Activated T-helper 2 cell treated with anti-CD3 and anti-CD28 coated beads, Interferon-gamma antibody, Interleukin-2, Interleukin-4, amounts not matched to agents 10 μg/mL and 5 μg/mL and 100 μg/mL, durations not matched to agents 14 hours and 24 hours and 36 hours (primary cell): Measurements from ENCODE around the gene HOPX. TPM values are rescaled to one million over a fixed set of nuclear protein-coding genes. Genes with fewer than 3 reads are reported as not detected.
"Not testable (repeated sequence)": the region's sequence is repeated elsewhere in the genome, so short reads cannot be mapped to it uniquely, and the experiment has no call there.

Source experiments
- DNase-seq: peaks from one replicate; pipeline ENCODE4 v3.0.0; 2021; ENCODE audit warnings: low spot score
- H3K27ac Mint-ChIP-seq: one replicate; pipeline ENCODE4 v1.8.0; 2021; ENCODE audit warnings: mixed read lengths
- H3K27me3 Mint-ChIP-seq: one replicate; pipeline ENCODE4 v1.8.0; 2021; ENCODE audit warnings: low read depth, mixed read lengths
- H3K36me3 Mint-ChIP-seq: one replicate; pipeline ENCODE4 v1.8.0; 2021; ENCODE audit warnings: low read depth, mixed read lengths
- H3K4me1 Mint-ChIP-seq: one replicate; pipeline ENCODE4 v1.8.0; 2021; ENCODE audit warnings: low read depth, mixed read lengths
- H3K4me3 Mint-ChIP-seq: one replicate; pipeline ENCODE4 v1.8.0; 2021; ENCODE audit warnings: low read depth, mild to moderate bottlenecking, moderate library complexity, mixed read lengths
- H3K9me3 Mint-ChIP-seq: one replicate; pipeline ENCODE4 v1.8.0; 2021; ENCODE audit warnings: mixed read lengths
- intact Hi-C: fragments of 100-400 bp; cut with micrococcal nuclease; formaldehyde crosslinking; loops from one replicate; pipeline ENCODE4 v1.15.1; 2023
- total RNA-seq: library from RNA; stranded (reverse); gene quantifications from 2 replicates; pipeline ENCODE4 v1.2.3, GENCODE V29; 2022

Gene HOPX
- total RNA-seq, 1 donor from 2014 or later, result 58.8 TPM

GRCh38 chr4:56649445-56650261, 31.4 kb downstream of the HOPX start:
- Mint-ChIP-seq H3K27me3 (peaks cover under 1% of the 10 kb centered on the region), H3K27ac (peak overlapping the region; percentile 78), H3K4me1 (peaks cover 61% of the 10 kb centered on the region), H3K36me3 (peaks cover 52% of the 10 kb centered on the region), H3K9me3 (peaks cover 13% of the 10 kb centered on the region), H3K4me3 (no peak overlapping the region)
- intact Hi-C loops, result loop anchor here (1.0 to 10.0 kb wide), 7 partner anchors 8 to 325 kb away; partner anchors contain the start of genes HOPX, NOA1, POLR2B and SRP72
- DNase-seq, result no peak

DNA sequence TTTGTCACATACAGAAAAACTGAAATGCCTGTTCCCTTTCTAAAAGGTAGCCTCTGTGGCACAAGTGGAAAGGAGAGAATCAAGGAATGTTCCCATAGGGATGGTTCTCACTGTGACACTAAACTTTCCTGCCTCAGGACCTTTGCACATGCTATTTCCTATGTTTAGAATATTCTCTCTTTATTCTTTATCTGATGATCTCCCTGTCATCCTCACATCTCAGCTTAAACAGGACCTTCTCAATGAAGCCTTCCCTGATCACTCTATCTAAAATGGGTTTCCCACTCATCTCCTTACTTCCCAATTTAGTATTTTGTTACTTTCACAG, 32.3 kb downstream of the HOPX start:
- Mint-ChIP-seq H3K4me3 (no peak overlapping the region), H3K9me3 (peaks cover 13% of the 10 kb centered on the region), H3K36me3 (peaks cover 47% of the 10 kb centered on the region), H3K27me3 (no peaks in the 10 kb centered on the region), H3K27ac (peak overlapping the region; percentile 72), H3K4me1 (peaks cover 52% of the 10 kb centered on the region)
- no peak for DNase-seq
- intact Hi-C loops, result loop anchor here (5.0 kb wide), 1 partner anchor 96 kb away; no protein-coding TSS in a partner anchor

- no peak for DNase-seq
- H3K4me1 Mint-ChIP-seq, result peaks cover 46% of the 10 kb centered on the region
- H3K27ac Mint-ChIP-seq, result peak overlapping the region; percentile 72
- peaks cover 47% of the 10 kb centered on the region for H3K36me3 Mint-ChIP-seq
- intact Hi-C loops, result loop anchor here (5.0 kb wide), 1 partner anchor 96 kb away; no protein-coding TSS in a partner anchor
- no peaks in the 10 kb centered on the region for H3K27me3 Mint-ChIP-seq
- peaks cover 13% of the 10 kb centered on the region for H3K9me3 Mint-ChIP-seq
- no peak overlapping the region for H3K4me3 Mint-ChIP-seq
These were observed 32.9 kb downstream of the HOPX start for GRCh38 chr4:56648021-56648823.

DNA sequence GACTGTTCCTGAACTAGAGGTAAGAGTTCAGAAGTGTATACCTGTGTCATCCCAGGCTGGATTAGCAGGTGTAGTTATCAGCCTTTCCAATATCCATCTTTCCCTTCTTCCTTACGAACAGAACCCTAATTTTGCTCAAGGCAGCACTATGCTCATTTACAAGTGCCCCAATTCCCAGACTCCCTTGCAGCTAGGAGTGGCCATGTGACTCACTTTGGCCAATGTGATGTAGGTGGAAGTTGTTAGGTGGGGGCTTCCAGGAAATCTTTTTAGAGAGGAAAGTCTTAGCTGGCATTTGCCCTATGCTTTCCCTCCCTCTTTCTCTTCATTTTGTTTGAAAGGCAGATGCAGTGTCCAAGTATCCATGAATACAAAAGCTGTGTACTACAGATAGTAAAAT, 34.8 kb downstream of the HOPX start:
- peaks cover 37% of the 10 kb centered on the region for H3K4me1 Mint-ChIP-seq
- H3K36me3 Mint-ChIP-seq, result peaks cover 47% of the 10 kb centered on the region
- H3K27me3 Mint-ChIP-seq, result no peaks in the 10 kb centered on the region
- H3K9me3 Mint-ChIP-seq, result peaks cover 13% of the 10 kb centered on the region
- intact Hi-C loops, result loop anchor here (5.0 kb wide), 1 partner anchor 94 kb away; no protein-coding TSS in a partner anchor
- H3K4me3 Mint-ChIP-seq, result no peak overlapping the region
- DNase-seq, result no peak
- no peak overlapping the region for H3K27ac Mint-ChIP-seq

- intact Hi-C loops, result no loop called here
- H3K36me3 Mint-ChIP-seq, result peaks cover 27% of the 10 kb centered on the region
- H3K27ac Mint-ChIP-seq, result no peak overlapping the region
- H3K4me1 Mint-ChIP-seq, result peaks cover 27% of the 10 kb centered on the region
- peaks cover 1% of the 10 kb centered on the region for H3K27me3 Mint-ChIP-seq
- no peak for DNase-seq
- H3K9me3 Mint-ChIP-seq, result peaks cover 9% of the 10 kb centered on the region
- H3K4me3 Mint-ChIP-seq, result no peak overlapping the region
These were observed 37.5 kb downstream of the HOPX start for GRCh38 chr4:56643596-56643995.

DNA sequence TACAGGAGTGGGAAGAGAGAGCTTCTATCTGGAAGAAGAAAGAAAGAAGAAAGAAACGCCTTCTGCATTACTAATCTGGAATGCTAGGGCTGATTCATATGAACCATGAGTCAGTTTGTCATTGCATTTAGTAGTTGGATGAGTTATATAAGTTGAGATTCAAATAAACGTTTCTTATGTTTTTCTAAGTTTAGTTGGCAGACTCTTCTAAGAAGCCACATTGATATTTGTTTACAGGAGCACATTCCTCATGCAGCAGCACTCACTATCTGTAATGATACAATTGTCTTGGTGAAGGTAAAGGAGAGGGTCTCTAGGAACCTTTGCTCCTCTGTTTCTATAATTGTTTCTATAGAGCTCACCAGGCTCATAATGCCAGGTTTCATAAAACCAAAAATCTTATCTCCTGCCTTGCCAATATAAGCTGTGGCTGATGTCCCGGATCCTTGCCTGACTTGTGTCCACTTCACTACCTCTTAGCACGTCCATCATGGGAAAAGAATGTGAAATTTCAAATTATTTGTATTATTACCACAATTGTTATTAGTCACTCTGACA, 39.5 kb downstream of the HOPX start:
- Mint-ChIP-seq H3K27ac (peak overlapping the region; percentile 36), H3K27me3 (peaks cover 1% of the 10 kb centered on the region), H3K9me3 (peaks cover 8% of the 10 kb centered on the region), H3K4me1 (peaks cover 26% of the 10 kb centered on the region), H3K4me3 (no peak overlapping the region), H3K36me3 (peaks cover 8% of the 10 kb centered on the region)
- intact Hi-C loops, result loop anchor here (1.0 kb wide), 1 partner anchor 9 kb away; no protein-coding TSS in a partner anchor
- no peak for DNase-seq

DNA sequence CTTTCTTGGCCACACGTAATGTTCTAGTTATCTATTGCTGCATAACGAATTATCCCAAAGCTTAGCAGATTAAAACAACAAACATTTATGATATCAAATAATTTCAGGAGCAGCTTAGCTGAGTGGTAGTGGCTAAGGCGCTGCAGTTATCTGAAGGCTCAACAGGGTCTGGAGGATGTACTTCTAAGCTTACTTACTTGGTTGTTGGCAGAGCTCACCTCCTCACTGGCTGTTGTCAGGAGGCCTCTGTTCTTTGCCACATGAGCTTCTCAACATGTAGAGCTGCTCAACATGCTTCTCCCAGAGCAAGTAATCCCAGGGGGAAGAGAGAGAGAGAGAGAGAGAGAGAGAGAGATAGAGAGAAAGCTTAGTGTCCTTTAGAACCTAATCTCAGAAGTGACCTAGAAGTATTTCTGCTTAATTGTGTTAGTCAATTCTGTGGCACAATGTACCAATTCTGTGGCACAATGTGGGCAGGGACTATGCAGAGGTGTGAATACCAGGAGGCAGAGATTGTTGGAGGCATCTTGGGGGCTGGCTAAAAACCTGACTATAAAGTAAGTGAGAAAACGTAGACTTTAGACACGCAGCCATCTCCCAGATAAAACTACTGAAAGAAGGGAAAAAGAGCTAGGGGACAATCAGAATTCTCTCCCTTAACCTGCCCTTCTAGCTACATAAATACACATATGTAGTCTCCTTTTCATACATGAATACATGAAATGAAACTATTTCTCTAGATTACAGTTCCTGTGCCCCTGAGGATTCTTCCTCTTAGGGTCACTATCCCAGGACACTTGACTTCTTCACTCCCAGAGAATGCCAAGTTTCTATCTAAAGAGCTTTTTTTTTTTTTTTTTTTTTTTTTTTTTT, 40.2 kb downstream of the HOPX start:
- H3K4me3 Mint-ChIP-seq, result no peak overlapping the region
- peaks cover 2% of the 10 kb centered on the region for H3K9me3 Mint-ChIP-seq
- peaks cover 1% of the 10 kb centered on the region for H3K27me3 Mint-ChIP-seq
- peaks cover under 1% of the 10 kb centered on the region for H3K36me3 Mint-ChIP-seq
- intact Hi-C loops, result loop anchor here (1.0 kb wide), 1 partner anchor 9 kb away; no protein-coding TSS in a partner anchor
- peaks cover 22% of the 10 kb centered on the region for H3K4me1 Mint-ChIP-seq
- H3K27ac Mint-ChIP-seq, result no peak overlapping the region
- no peak for DNase-seq

GRCh38 chr4:56637791-56638190, 43.3 kb downstream of the HOPX start:
- H3K27ac Mint-ChIP-seq, result no peak overlapping the region
- peaks cover 3% of the 10 kb centered on the region for H3K9me3 Mint-ChIP-seq
- H3K4me3 Mint-ChIP-seq, result no peak overlapping the region
- H3K4me1 Mint-ChIP-seq, result peaks cover 22% of the 10 kb centered on the region
- no peak for DNase-seq
- intact Hi-C loops, result no loop called here
- H3K36me3 Mint-ChIP-seq, result no peaks in the 10 kb centered on the region
- peaks cover 1% of the 10 kb centered on the region for H3K27me3 Mint-ChIP-seq

DNA sequence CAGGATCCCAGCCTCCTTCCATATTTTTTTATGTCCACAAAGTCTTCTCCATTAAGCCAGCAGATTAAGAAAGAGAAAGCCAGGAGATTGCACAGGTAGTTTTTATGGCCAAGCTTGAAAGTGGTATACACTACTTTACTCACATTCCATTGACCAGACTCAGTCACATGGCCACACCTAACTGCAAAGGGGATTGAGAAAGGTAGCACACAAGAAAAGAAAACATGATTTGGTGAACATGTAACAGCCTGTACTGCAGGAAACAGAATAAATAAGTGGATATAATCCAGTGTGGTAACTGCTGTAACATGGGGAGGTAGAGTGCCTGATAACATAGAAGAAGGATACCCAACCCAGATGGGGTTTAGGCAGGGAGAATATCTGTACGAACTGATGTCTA, 43.9 kb downstream of the HOPX start:
- H3K9me3 Mint-ChIP-seq, result peaks cover 3% of the 10 kb centered on the region
- DNase-seq, result no peak
- no peak overlapping the region for H3K4me3 Mint-ChIP-seq
- peaks cover 22% of the 10 kb centered on the region for H3K4me1 Mint-ChIP-seq
- no peak overlapping the region for H3K27ac Mint-ChIP-seq
- peaks cover 3% of the 10 kb centered on the region for H3K27me3 Mint-ChIP-seq
- no peaks in the 10 kb centered on the region for H3K36me3 Mint-ChIP-seq
- intact Hi-C loops, result no loop called here

GRCh38 chr4:56634954-56635353, 46.1 kb downstream of the HOPX start:
- H3K27ac Mint-ChIP-seq, H3K4me1 Mint-ChIP-seq, H3K36me3 Mint-ChIP-seq, H3K4me3 Mint-ChIP-seq, H3K9me3 Mint-ChIP-seq, intact Hi-C loops, H3K27me3 Mint-ChIP-seq, DNase-seq: not testable (repeated sequence)

DNA sequence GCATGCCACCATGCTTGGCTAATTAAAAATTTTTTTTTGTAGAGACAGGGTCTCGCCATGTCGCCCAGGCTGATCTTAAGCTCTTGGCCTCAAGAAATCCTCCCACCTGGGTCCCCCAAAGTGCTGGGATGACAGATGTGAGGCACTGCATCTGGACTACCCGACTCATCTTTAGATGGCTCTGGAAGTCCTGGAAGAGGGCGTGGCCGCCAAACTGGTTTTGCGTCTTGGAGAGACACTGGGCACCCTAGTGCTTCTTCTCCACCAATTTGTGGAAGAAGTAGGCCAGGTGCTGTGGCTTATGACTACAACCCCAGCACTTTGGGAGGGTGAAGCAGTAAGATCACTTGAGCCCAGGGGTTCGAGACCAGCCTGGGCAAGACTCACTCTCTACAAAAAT, 47.6 kb downstream of the HOPX start:
- H3K4me3 Mint-ChIP-seq, result no peak overlapping the region
- H3K27me3 Mint-ChIP-seq, result peaks cover 2% of the 10 kb centered on the region
- no peaks in the 10 kb centered on the region for H3K36me3 Mint-ChIP-seq
- intact Hi-C loops, result no loop called here
- peaks cover 3% of the 10 kb centered on the region for H3K9me3 Mint-ChIP-seq
- DNase-seq, result no peak
- H3K27ac Mint-ChIP-seq, result no peak overlapping the region
- peaks cover 5% of the 10 kb centered on the region for H3K4me1 Mint-ChIP-seq
